ENCODE data around the gene POLE3.
"Not testable (repeated sequence)": the region's sequence is repeated elsewhere in the genome, so short reads cannot be mapped to it uniquely, and the experiment has no call there.

POLE3 gene

DNA sequence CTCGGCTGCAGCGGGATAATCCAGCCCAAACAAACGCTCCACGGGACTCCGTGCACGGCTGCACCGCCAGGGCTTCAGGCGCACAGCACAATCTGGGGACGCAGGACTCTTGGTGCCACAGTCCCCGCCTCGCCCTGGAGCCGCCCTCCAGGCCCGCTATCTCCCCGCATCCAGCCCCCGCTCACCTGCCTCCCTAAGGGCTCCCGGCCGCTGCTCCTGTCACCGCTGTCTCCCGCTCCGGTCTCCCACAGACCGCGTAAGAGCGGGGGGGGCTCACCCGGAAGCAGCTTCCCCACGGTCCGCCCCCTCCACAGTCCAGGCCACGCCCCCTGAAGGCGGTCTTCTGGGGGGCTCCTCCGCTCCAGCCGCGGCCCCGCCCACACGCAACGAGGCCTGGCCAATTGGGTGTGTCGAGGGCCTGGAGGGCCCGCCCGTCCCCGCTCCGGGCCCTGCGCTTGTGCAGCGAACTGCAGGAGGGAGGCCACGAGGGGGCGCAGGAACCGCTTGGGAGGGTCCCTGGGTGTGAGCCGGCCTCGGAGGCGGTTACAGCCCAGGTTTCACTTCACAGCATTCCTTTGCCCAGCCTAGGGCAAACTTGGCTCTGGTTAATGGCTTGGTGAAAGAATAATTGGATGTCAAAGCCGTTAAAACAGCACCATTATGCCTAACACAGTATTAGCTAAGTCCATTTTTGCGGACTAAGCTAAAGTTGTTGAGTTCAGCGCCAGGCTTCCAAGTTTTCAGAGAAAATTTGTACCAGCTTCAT, 9.3 kb downstream of the POLE3 start, which contains the start of gene ALAD:
Gene ALAD (minus strand): TSS at position 258 of the 766 bp plus-strand sequence. CDS start 7,725 bp downstream, outside the sequence.
- peak; percentile 99 to 100 for DNase-seq

DNA sequence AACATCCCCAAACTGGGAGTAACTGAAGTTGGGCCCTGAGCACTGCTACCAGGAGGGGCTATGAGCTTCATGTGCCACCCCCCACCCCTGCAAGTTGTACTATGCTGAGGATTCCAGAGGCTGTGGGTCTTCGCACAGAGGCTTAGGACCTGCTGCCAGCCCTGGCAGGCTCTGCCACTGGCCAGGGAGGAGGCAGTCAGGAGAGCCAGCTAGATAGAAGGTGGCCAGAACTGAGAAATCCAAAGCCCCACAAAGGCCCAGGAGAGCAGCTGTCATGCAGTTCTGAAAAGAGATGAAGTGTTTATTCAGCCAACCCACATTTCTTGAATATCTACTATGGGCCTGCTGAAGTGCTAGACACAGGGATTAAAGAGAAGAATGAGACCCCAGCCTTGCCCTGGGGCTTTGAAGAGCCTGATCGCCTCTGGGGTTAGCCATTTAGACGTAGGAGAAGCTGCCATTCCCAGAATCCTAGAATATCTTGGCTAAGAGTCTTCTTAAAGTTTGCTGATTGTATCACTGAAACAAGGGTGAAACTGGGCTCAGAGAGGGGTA, 10.8 kb downstream of the POLE3 start:
- no peak for DNase-seq

DNA sequence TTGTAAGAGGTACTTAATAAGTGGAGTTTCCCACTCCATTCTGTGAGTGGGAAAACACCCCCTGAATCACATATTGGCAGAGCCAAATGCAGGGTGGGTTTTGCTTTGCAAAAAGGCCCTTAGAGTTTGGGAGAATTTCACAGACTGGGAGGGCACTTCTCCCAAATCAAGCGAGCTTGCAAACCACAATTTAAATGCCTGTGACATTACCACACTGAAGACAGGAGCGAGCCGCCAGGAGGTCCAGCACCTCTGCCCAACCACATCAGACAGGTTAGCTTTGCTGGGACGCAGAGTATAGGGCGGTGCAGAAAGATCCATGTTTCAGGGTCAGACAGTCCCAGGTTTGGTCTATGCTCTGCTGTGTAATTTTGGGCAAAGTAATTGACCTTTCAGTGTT, 11.7 kb downstream of the POLE3 start:
- no peak for DNase-seq

DNA sequence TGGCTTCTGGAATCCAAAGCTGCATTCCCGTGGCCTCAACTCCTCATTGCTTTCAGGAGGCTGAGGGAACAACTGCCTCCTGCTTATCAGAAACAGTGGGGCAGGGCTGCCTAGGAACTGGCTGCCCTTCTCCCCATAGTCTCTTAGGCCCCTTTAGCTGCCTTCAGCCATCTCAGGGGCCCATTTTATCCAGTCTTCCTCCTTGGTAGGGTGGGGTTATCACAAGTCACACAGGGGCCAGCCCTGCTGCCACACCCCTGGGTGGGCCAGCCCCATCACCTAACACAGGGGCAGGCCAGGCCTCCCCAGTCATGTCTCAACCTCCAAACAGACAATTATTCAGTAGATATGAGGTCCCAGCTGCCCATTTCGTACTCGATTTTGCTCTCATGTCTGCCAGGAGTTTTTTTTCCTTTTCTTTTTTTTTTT, 13.3 kb downstream of the POLE3 start:
- no peak for DNase-seq

DNA sequence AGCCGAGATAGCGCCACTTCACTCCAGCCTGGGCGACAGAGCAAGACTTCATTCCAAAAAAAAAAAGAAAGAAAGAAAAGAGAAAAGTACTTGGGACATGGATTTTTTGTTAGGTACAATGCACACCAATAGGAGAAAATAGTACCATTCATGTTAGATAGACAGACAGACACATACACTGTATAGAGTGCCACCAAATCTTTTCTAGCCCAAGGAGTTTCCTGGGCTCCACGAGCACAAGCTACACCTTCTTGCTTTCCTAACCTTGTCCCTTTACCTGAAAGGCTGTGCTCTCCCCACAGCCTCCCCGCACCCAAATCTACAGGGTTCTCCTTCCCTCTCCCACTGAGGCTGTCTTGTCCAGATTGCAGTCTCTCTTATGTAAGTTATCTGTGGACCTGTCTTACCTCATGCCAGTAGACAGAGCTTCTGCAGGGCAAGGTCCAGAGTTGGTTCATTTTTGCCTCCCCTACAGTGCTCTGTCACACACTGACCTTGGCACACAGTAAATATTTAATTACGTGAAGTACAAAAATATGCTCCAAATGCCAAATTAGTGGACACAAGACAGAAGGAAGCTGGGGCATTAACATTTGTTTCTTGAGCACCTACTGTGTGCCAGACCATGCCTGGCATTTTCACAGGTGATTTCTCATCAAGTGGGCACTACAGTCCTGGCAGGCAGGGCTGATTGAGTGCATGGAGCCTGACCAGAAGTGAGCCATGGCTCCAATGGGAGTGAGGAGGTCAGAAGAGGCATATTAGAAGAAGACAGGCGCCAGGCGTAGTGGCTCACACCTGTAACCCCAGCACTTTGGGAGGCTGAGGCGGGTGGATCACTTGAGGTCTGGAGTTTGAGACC, 15.2 kb downstream of the POLE3 start:
- no peak for DNase-seq

DNA sequence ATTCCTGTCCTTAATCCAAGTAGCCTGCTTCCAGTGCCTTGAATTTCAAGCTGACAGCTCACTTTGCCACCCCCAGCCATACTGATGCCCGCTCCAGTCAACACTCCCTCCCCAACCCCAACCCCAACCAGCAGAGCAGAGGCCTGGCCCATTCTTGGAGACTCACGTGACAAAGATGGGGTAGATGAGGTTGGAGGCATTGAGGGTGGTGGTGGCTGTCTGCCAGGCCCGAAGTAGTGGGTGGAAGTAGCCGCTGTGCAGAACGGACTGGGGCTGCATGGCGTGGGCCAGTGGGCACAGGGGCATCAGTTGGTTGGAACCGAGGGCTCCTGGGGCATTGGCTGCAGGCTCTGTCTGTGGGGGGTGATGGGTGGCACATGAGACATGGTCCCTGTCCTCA, 17.2 kb downstream of the POLE3 start:
- no peak for DNase-seq

DNA sequence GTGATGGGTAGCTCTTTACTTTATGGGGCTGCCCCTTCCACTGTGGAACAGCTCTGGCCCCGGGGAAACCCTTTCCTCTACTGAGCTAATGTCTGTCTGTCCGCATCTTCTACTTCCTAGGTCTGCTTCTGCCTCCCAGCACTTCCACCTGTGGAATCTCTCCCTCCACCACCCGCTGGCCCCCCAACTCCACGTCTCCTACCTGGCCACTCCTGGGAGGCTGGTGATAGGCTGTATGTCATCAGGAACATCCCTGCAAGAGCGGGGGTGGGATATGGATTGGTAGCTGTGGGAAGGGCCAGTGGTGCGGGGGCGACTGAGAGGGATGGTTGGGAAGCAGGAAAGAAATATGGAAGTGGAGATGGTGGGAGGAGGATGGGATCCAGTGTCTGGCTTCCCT, 18.6 kb downstream of the POLE3 start:
- no peak for DNase-seq

DNA sequence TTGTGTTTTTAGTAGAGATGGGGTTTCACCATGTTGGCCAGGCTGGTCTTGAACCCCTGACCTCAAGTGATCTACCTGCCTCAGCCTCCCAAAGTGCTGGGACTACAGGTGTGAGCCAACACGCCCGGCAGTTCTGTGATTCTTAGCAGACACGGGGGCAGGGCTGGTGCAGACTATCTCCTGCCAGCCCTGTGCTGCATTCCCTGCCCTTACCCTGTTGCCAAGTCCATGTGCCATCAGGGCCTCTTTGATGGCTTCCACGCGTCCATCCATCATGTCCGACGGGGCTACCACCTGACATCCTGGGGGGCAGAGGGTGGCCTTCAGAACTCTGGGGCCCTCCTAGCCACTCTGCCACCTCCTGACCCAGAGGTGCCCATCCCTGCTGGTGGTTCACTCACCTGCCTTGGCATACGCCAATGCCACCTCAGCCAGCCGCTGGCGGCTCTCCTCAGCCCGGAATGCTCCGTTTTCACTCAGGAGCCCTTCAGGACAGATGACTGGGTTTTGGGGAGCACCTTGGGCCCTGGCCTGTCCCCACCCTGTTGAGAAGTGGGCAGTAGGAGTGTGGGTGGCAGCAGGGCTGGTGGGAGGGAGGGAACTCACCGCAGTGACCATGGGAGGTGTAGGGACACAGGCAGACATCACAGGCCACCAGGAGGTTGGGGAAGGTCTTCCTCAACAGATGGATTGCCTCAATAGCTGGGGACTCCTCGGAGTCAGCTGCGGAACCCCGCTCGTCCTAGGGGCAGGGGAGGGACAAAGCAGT, 20.1 kb downstream of the POLE3 start:
- no peak for DNase-seq

DNA sequence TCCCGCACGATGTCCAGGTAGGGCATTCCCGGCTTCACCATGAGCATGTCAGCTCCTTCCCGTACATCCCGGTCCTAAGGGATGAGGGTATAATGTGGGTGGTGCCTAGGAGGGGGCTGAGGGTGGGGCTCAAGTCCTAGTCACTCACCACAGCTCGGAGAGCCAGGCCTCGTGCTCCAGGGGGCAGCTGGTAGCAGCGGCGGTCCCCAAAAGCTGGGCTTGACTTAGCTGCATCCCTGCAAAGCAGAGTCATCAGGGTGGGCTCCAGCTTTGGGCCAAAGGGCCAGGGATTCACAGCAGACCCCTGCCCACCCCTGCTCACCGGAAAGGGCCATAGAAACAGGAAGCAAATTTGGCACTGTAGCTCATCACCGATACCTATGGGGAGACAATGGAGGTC, 21.0 kb downstream of the POLE3 start:
- no peak for DNase-seq

DNA sequence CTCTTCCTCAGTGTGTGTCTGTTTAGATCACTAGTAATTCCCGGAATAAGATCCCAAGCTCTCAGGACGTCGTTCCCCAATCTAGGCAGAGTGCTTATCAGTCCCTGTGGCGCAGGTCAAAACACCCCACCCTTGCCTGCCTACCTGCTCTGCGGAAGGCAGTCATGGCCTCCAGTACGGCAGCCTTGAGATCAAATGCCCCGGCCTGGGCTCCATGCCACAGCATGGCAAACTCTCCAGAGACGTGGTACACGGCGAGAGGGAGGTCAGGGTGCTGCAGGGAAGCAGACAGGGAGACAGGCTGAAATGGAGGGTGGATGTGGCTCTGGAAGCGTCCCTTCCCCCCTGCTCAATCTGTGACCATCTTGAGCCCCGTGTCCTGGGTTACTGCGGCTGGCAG, 21.6 kb downstream of the POLE3 start:
- DNase-seq, result no peak

DNA sequence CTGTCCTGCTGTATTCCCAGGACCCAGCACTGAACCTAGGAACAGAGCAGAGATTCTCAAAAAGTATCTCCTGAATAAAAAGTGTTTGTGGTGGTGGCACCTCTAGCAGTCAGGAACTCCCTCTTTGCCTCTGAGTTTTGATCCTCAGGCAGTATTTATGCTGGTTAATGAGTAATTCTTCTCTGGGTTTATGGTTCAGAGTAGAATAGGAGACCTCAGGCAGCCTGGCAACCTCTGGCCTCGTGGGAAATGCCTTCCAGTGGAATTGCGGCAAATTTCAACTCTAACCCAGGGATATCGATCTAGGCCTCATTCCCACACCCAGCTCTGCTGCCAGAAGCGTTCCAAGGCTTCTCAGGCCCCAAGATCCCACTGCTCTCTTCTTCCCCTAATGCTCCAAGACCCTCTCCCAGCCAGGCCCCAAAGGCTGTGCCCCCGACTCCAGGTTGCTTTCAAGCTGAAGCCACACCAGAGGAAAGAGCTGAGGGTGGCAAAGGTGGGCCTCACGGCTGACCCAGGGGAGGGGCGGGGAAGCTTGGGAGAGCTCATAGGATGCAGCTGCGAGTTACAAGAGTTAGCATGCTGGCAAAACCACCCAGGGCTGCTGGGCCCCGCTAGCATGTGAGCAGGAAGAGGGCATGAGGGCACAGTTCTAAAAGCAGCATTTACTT, 22.8 kb downstream of the POLE3 start:
- DNase-seq, result no peak

DNA sequence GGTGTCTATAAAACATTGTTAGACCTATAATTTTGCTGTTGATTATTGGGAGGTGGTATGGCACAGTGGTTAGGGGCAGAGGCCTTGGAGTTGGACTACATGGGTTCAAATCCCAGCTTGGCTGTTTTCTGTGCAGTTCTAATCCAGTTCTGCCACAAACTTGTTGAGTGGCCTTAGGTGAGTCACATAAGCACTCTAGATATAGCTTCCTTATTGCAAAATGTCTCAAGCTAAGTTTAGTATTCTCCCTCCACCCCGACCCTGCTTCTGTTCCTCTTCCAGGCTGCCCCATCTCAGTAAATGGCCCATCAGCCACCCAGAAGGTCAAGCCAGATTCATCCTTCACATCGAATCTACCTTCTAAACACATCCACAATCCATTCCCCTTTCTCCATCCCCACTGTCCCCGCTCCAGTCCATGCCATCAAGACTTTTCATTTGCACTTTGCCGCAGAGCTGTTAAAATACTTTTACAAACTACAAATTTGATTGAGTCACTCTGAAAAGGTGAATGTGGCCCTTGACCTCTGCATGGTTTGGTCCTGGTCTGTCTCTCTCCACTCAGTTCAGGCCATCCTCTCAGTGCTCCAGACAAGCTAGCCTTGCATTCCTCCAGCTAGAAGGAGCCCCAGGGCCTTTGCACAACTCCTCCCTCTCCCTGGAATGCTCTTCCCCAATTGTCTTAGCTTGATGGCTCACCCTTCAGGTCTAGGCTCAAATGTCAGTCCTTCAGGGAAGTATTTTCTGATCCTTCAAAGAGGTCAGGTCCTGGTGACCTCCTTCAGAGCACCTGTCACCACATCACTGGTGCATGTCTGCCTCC, 23.7 kb downstream of the POLE3 start:
- no peak for DNase-seq

DNA sequence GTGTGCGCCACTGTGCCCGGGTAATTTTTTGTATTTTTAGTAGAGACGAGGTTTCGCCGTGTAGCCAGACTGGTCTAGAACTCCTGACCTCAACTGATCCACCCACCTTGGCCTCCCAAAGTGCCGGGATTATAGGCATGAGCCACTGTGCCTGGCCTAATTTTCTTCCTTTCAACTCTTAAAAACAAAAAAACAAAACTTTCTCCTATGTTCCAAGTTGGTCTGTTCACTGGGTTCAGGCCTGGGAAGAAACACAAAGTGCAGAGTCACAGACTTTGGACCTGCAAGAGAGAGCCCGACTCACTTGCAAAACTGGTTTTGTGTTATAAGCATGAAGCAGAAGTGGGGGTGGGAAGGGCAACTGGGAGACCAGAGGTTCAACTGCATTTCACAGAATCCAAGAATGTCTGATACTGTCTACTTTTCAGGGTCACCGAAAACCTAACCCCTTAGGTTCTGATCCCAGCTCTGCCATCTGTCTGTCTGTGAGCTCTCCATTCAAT, 28.5 kb downstream of the POLE3 start:
- DNase-seq, result no peak

DNA sequence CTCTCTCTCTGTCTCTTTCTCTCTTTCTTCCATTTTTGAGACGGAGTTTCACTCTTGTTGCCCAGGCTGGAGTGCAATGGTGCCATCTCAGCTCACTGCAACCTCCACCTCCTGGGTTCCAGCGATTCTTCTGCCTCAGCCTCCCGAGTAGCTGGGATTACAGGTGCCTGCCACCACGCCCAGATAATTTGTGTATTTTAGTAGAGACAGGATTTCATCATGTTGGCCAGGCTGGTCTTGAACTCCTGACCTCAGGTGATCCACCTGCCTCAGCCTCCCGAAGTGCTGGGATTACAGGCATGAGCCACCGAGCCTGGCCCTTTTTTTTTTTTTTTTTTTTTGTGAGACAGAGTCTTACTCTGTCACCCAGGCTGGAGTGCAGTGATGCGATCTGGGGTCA, 29.0 kb downstream of the POLE3 start:
- DNase-seq, result not testable (repeated sequence)

DNA sequence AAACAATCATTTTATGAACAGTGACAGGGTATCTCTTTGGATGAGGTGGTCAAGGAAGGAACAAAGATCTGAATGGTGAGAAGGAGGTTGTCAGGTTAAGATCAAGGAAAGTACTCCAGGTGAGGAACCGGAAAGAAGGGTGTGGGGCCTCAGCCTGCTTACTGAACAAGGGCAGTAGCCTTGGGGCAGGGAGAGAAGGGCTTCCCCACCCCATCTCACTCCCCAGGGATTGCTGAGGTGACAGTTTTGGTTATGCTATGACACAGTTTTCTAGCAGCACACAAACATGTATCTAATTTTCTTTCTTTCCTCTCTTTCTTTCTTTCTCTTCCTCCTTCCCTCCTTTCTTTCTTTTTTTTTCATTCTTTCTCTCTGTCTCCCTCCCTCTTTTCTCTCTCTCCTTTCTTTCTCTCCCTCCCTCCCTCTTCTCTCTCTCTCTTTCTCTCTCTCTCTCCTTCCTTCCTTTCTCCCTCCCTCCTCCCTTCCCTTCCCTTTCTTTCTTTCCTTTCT, 29.6 kb downstream of the POLE3 start:
- DNase-seq, result no peak

DNA sequence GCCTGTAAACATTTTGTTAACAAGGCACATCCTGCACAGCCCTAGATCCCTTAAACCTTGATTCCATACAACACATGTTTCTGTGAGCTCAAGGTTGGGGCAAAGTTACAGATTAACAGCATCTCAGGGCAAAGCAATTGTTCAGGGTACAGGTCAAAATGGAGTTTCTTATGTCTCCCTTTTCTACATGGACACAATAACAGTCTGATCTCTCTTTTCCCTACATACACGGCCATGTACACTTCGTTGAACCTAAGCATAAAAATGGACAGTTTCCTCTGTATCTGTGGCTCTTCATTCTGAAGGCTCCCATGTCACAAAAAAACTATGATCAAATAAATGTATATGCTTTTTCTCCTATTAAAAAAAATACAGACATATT, 30.7 kb downstream of the POLE3 start:
- DNase-seq, result not testable (repeated sequence)

DNA sequence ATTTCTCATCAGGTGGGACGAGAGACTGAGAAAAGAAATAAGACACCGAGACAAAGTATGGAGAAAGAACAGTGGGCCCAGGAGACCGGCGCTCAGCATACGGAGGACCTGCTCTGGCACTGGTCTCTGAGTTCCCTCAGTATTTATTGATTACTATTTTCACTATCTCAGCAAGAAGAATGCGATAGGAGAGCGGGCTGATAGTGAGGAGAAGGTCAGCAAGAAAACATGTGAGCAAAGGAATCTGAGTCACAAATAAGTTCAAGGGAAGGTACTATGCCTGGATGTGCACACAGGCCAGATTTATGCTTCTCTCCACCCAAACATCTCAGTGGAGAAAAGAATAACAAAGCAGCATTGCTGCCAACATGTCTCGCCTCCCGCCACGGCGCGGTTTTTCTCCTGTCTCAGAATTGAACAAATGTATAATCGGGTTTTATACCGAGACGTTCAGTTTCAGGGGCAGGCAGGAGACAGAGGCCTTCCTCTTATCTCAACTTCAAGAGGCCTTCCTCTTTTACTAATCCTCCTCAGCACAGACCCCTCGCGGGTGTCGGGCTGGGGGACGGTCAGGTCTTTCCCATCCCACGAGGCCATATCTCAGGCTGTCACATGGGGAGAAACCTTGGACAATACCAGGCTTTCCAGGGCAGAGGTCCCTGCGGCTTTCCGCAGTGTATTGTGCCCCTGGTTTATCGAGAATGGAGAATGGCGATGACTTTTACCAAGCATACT, 31.2 kb downstream of the POLE3 start:
- not testable (repeated sequence) for DNase-seq

DNA sequence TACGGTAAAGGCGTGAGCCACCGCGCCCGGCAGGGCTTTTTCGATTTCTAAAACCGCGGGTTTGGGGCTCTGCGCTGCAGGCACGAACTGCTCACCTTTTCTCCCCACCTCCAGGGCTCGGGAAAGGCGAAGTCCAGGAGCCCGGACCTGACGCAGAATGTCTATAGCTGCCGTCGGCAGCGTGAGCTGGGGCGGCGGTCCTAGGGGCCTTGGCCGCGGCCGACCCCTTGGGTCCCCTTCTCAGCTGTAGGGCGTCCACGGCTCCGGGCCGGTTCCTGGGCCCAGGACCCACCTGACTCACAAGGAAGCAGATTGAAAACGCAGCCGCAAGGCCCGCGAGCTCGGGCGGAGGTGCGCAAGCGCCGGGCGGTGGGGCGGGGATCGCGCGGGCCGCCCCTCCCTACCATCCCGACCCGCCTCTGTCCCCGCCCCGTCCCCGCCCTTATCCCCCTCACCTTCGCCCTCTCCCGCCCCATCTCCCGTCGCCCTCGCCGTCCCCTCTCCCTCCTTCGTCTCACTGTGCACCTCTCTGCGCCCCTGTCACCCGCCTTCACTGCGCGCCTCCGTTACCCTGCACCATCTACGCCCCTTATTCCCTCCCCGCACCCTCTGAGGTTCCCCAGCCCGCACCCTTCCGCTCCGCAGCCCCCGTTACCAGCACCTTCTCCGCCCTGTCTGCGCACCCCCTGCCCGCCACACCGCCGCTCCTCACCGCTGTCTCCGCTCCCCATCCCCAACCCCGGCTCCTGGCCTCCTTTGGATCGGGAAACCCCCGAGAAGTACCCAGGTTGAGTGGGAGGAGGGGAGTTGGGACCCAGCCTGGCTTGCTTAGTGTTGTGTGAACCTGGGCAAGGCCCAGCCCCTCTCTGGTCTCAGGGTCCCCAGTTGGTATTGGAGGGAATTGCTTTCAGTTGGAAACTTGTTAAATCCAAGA, 33.6 kb downstream of the POLE3 start, which contains the start of gene HDHD3:
Gene HDHD3 (minus strand): TSS at position 353 of the 934 bp plus-strand sequence. CDS start 2,632 bp downstream, outside the sequence.
- DNase-seq, result peak; percentile 74 to 81
